Prostate gland (tissue), 2 donors: ENCODE measurements around the gene CCDC169. TPM values are rescaled to one million over a fixed set of nuclear protein-coding genes. Genes with fewer than 3 reads are reported as not detected.

Experiments used
- DNase-seq: peaks from one replicate; pipeline ENCODE4 v3.0.0-alpha.2; 2019; ENCODE audit warnings: low spot score
- H3K27ac ChIP-seq, 2 donors: fragments of 200-600 bp; sonication (generic); 2 replicates each; pipeline ENCODE4 v1.5.1; 2017 to 2019
- H3K27me3 ChIP-seq: fragments of 200-600 bp; sonication (generic); replicated peaks from 2 replicates; pipeline ENCODE4 v1.5.1; 2019; ENCODE audit not compliant: insufficient read depth
- H3K36me3 ChIP-seq, 2 donors: fragments of 200-600 bp; sonication (generic); 1 replicate in 1 of 2; 2 replicates in 1 of 2; pipeline versions ENCODE4 v1.5.1 to v1.8.1; 2017 to 2019
- H3K4me1 ChIP-seq: fragments of 200-600 bp; sonication (generic); replicated peaks from 2 replicates; pipeline ENCODE4 v1.5.1; 2019
- H3K4me3 ChIP-seq, 2 donors: fragments of 200-600 bp; sonication (generic); 2 replicates each; pipeline ENCODE4 v1.5.1; 2017 to 2019
- H3K9me3 ChIP-seq: fragments of 200-600 bp; sonication (generic); 2 replicates; pipeline ENCODE4 v1.5.1; 2017
- POLR2A ChIP-seq: fragments of 450-650 bp; IDR thresholded peaks from one replicate; pipeline ENCODE4 v1.6.1; 2016; ENCODE audit warnings: antibody characterized with exemption, mild to moderate bottlenecking
- POLR2AphosphoS5 ChIP-seq: sonication (generic); formaldehyde crosslinking; IDR thresholded peaks from one replicate; pipeline ENCODE4 v1.6.1; 2017; ENCODE audit warnings: antibody characterized with exemption
- WGBS: methylation state at CpG from one replicate; pipeline ENCODE4 v1.1.5; 2018; 5-methylcytosine and 5-hydroxymethylcytosine counted together
- intact Hi-C: fragments of 100-400 bp; cut with DNase I; formaldehyde crosslinking; loops from one replicate; pipeline ENCODE4 v1.14.2; 2022
- total RNA-seq, 2 donors: library from RNA; depleted of rRNA; stranded (reverse); fragments of >200 nt; gene quantifications; one replicate each; pipeline ENCODE4 v1.1.0, GENCODE V29; 2016
- TF ChIP-seq, protein P1 (sequence below), 4 experiments: fragments of 200-600 bp in 2 of 4; fragments of 450-650 bp in 2 of 4; sonication (generic) in 2 of 4; IDR thresholded peaks; 1 replicate in 3 of 4; 2 replicates in 1 of 4; pipeline ENCODE4 v1.5.1; 2016 to 2019; ENCODE audit warnings: antibody characterized with exemption in 4 of 4, mild to moderate bottlenecking in 2 of 4, moderate library complexity in 2 of 4

The CCDC169 gene
- 1 to 10 TPM; 4.1 to 4.3 TPM for total RNA-seq

DNA sequence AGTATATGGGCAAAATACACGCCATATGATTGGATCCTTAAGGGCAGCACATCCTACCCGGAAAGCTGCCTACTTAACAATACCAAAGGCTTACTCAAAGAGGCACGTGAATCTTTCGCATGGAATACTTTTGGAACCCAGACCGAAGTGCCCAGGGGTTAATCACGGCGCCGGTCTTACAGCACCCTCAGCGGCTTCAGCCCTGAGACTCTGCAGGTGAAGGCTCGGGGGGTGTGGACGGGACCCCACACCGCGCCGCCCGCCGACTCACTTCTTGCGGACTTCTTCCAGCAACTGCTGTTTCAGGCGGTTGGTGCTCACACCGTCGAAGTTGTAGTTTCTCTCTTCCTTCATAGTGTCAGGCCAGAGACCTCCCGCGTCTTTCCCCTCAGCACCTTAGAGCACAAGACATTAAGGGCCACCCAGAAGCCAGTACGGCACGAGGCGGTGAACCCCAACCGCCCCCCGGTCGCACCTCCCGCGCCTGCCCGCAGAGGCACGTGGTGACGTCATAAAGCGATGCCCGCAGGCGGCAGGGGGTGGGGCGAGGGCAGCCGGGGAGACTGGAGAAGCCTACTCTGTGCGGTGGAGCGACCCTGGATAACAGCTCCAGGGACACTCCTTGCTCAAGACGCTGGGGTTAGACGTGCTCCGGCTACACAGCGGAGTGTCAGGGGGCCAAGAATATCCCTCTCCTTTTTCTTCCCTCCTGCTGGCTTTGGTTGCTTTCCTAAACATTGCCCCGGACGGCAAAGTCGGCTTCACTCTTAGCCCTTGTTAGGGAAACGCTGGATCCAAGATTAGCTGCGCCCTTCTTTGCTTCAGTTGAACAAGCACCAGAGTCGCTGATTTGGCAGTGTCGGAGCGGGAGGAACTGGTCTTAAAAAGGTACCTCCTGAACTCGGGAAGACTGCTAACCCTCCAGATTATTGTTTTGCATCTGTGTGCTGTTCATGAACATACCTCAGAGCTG is at the start of gene CCDC169:
CCDC169 (minus strand) TSS at position 449 of the 973 bp plus-strand sequence; CDS start at position 354, 95 bp downstream.
- peaks cover 11% of the 10 kb centered on the region for H3K4me1 ChIP-seq
- H3K27me3 ChIP-seq, result no peaks in the 10 kb centered on the region
- under 1% methylated on average over 53 of the region's 53 CpGs for WGBS
- H3K9me3 ChIP-seq, result no peaks in the 10 kb centered on the region
- peak within 1 kb of the TSS; percentile 77 to 84 for H3K27ac ChIP-seq
- H3K36me3 ChIP-seq, result no peaks in the 10 kb centered on the region
- intact Hi-C loops, result loop anchor here (5.0 kb wide), 1 partner anchor 50 kb away; the partner anchor contains the start of gene SPART
- peak within 1 kb of the TSS; percentile 46 to 68 for H3K4me3 ChIP-seq
- peak; percentile 83 for DNase-seq
- TF ChIP-seq POLR2A (peak; percentile 37), POLR2AphosphoS5 (peak; percentile 66)
- TF ChIP-seq, protein P1, sequence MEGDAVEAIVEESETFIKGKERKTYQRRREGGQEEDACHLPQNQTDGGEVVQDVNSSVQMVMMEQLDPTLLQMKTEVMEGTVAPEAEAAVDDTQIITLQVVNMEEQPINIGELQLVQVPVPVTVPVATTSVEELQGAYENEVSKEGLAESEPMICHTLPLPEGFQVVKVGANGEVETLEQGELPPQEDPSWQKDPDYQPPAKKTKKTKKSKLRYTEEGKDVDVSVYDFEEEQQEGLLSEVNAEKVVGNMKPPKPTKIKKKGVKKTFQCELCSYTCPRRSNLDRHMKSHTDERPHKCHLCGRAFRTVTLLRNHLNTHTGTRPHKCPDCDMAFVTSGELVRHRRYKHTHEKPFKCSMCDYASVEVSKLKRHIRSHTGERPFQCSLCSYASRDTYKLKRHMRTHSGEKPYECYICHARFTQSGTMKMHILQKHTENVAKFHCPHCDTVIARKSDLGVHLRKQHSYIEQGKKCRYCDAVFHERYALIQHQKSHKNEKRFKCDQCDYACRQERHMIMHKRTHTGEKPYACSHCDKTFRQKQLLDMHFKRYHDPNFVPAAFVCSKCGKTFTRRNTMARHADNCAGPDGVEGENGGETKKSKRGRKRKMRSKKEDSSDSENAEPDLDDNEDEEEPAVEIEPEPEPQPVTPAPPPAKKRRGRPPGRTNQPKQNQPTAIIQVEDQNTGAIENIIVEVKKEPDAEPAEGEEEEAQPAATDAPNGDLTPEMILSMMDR (IDR thresholded peaks at IDR 0.05), result peak in 1 of 4 experiments; percentile 8

DNA sequence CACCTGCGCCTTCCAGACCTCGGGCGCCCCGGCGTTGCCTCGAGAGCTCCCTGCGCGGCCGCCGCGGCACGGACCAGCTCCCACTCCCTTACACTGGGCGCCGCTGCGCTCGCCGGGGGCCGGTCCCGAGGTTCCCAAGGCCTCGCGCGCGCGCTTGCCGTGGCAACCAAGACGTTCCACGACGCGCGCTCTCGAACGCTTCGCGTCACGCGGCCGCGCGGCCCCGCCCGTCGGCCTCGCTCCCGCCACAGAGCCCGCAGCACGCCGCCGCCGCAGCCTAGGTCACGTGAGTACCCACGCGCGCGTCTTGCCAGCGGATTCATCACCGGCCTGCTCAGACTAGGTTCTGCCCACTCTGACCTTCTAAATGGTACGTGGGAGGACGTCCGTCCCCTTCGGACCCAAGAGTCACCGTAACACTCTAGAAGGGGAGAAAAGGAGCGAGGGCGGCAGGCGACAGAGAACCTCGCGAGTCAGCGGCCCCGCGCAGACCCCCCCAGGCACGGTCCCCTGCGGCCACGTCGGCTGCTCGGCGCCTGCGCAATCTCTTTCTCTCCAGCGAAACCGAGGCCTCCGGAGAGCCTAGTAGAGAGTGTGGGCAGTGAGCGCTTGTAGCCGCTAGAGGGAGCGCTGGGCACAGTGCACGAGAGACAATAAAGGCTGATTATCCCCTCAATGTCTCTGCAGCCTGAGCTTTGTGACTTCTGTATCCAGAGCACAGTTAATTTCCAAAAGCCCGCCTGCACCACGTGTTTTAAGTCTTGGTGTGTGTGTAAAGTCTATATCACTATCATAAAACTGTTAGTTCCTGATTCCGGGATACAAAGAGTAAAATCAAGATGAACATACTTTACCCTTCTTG is 48.8 kb upstream of the CCDC169 start, which contains the start of gene SPART:
SPART (minus strand) TSS at position 173 of the 862 bp plus-strand sequence. CDS start 10,564 bp downstream, outside the sequence.
- WGBS, result 1% methylated on average over 65 of the region's 86 CpGs
- TF ChIP-seq, protein P1 (IDR thresholded peaks at IDR 0.05), result peak; percentile 90 to 97 (median 95)
- TF ChIP-seq POLR2AphosphoS5 (peak; percentile 92), POLR2A (peak; percentile 65)
- no peaks in the 10 kb centered on the region for H3K27me3 ChIP-seq
- no peaks in the 10 kb centered on the region for H3K4me1 ChIP-seq
- intact Hi-C loops, result loop anchor here (1.0 to 5.0 kb wide), 2 partner anchors 49 kb away; partner anchors contain the start of gene CCDC169
- H3K36me3 ChIP-seq, result no peaks in the 10 kb centered on the region
- peak; percentile 95 for DNase-seq
- H3K4me3 ChIP-seq, result peak within 1 kb of the TSS; percentile 69 to 97
- H3K9me3 ChIP-seq, result no peaks in the 10 kb centered on the region
- H3K27ac ChIP-seq, result peak within 1 kb of the TSS; percentile 98 to 99

DNA sequence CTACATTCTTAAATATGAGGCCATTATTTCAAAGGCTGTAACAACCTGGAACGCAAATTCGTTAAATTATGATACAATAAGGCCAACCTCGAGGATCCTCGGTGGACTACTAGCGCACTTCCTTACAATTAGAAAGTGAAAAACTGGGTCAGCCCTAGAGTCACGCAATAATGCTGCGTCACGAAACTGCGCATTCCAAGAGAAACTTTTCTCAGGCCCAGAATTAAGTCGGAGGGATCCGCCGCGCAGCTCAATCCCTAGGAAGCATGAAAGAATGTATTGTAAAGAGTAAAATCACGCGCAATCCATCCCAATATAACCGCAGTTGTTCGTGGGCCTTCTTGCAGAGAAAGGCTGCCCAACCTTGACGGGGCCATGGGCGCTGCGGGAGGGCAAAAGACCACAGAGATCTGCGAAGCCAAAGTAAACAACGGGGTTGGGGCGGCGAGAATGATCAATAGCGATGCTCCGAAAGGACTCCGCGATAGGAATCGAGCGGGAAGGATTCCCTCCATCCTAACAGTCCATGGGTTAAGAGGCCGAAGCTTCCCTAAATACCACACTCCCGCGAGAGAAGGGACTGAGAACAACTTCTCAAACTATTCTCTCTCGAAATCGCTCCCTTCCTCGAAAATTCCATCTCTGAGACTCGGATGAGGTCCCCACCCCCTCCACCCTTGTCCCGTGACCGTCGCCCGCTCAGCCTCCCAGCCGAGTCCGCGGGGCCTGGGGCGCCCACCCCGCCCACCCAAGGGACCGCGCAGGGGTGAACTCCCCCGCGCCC is 48.0 kb upstream of the CCDC169 start:
- H3K27ac ChIP-seq, result peak overlapping the region; percentile 98 to 99
- intact Hi-C loops, result loop anchor here (1.0 to 5.0 kb wide), 2 partner anchors 48 to 50 kb away; partner anchors contain the start of gene CCDC169
- no peaks in the 10 kb centered on the region for H3K27me3 ChIP-seq
- under 1% methylated on average over 43 of the region's 50 CpGs for WGBS
- no peaks in the 10 kb centered on the region for H3K9me3 ChIP-seq
- H3K36me3 ChIP-seq, result no peaks in the 10 kb centered on the region
- peak; percentile 61 for DNase-seq
- H3K4me1 ChIP-seq, result no peaks in the 10 kb centered on the region
- TF ChIP-seq POLR2AphosphoS5, result peak; percentile 76
- no peak for TF ChIP-seq POLR2A
- H3K4me3 ChIP-seq, result peak overlapping the region; percentile 69 to 97

DNA sequence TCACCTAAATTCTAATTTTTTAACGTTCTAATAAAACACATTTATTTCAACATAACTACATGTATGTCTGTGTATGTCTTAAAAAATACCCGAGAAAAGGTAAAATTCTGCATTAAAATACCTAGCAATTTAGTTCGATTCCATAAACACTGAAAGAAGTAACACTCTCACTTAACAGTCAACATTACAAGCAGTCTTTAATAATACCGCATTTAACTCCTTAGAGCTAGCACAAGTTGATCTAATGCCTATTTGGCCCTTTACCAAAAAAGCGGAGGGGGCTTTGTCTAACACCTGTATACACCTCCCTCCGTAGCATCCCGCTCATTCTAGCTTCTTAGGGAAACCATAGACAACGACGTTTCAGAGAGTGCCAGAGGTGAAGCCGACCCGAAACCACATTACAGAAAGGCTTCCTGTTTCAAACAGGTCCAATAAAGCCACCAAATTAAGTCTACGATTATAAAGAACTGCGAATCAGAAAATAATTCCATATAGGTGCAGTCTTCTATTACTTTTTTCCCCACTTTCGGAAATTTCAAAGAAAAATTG is 47.3 kb upstream of the CCDC169 start:
- no peak for TF ChIP-seq POLR2A
- TF ChIP-seq POLR2AphosphoS5, result no peak
- TF ChIP-seq, protein P1 (IDR thresholded peaks at IDR 0.05), result no peak
- H3K27ac ChIP-seq, result peak overlapping the region; percentile 98 to 99
- 6% methylated on average over 14 of the region's 14 CpGs for WGBS
- no peaks in the 10 kb centered on the region for H3K9me3 ChIP-seq
- no peaks in the 10 kb centered on the region for H3K27me3 ChIP-seq
- DNase-seq, result peak; percentile 30
- H3K4me1 ChIP-seq, result no peaks in the 10 kb centered on the region
- H3K4me3 ChIP-seq, result peak overlapping the region; percentile 69 to 97
- H3K36me3 ChIP-seq, result no peaks in the 10 kb centered on the region
- intact Hi-C loops, result loop anchor here (5.0 kb wide), 1 partner anchor 48 kb away; the partner anchor contains the start of gene CCDC169
